DOHH2 (cell line): ENCODE results near the gene COL20A1.
"Not testable (repeated sequence)": the region's sequence is repeated elsewhere in the genome, so short reads cannot be mapped to it uniquely, and the experiment has no call there.

ENCODE experiments used
- H3F3A ChIP-seq: fragments of 200-600 bp; sonication (generic), shearing (Covaris generic); 2 replicates; pipeline ENCODE4 v1.6.0; 2016; ENCODE audit warnings: antibody characterized with exemption, mild to moderate bottlenecking; ENCODE audit not compliant: control insufficient read depth, insufficient read depth
- H3K27ac ChIP-seq: fragments of 200-600 bp; sonication (generic); 2 replicates; pipeline ENCODE4 v1.5.1; 2014; ENCODE audit warnings: low read depth, mild to moderate bottlenecking, low read length, moderate library complexity
- H3K27me3 ChIP-seq: fragments of 200-600 bp; sonication (generic); 2 replicates; pipeline ENCODE4 v1.6.1; 2014; ENCODE audit warnings: mild to moderate bottlenecking, low read length, mixed read lengths; ENCODE audit not compliant: control insufficient read depth
- H3K36me3 ChIP-seq: fragments of 200-600 bp; sonication (generic); 2 replicates; pipeline ENCODE4 v1.6.1; 2014; ENCODE audit warnings: mild to moderate bottlenecking, low read length, moderate library complexity, mixed read lengths; ENCODE audit not compliant: control insufficient read depth
- H3K4me1 ChIP-seq: fragments of 200-600 bp; sonication (generic); 2 replicates; pipeline ENCODE4 v1.6.1; 2014; ENCODE audit warnings: mild to moderate bottlenecking, low read length, mixed read lengths; ENCODE audit not compliant: control insufficient read depth
- H3K4me2 ChIP-seq: fragments of 200-600 bp; sonication (generic); 2 replicates; pipeline ENCODE4 v1.6.0; 2014; ENCODE audit warnings: mild to moderate bottlenecking, low read length, moderate library complexity
- H3K4me3 ChIP-seq: fragments of 200-600 bp; sonication (generic); 2 replicates; pipeline ENCODE4 v1.5.1; 2014; ENCODE audit warnings: mild to moderate bottlenecking, low read length, mixed read lengths
- H3K79me2 ChIP-seq: fragments of 200-600 bp; sonication (generic); 2 replicates; pipeline ENCODE4 v1.6.1; 2014; ENCODE audit warnings: mild to moderate bottlenecking, low read length, mixed read lengths; ENCODE audit not compliant: control insufficient read depth
- H3K9me2 ChIP-seq: fragments of 200-600 bp; sonication (generic); replicated peaks from 2 replicates; pipeline ENCODE4 v1.6.1; 2014; ENCODE audit warnings: mild to moderate bottlenecking, low read length, mixed read lengths; ENCODE audit not compliant: control insufficient read depth
- H3K9me3 ChIP-seq: fragments of 200-600 bp; sonication (generic); 2 replicates; pipeline ENCODE4 v1.6.1; 2014; ENCODE audit warnings: antibody characterized with exemption, low read length, mixed read lengths; ENCODE audit not compliant: control insufficient read depth, insufficient read depth
- H4K20me1 ChIP-seq: fragments of 200-600 bp; sonication (generic); 2 replicates; pipeline ENCODE4 v1.6.0; 2014; ENCODE audit warnings: low read depth, mild to moderate bottlenecking, antibody characterized with exemption, low read length, moderate library complexity; ENCODE audit not compliant: control insufficient read depth, insufficient read depth
- EZH2phosphoT487 ChIP-seq: fragments of 200-600 bp; sonication (generic); IDR thresholded peaks from 2 replicates; pipeline ENCODE4 v1.6.1; 2017; ENCODE audit warnings: borderline replicate concordance, mild to moderate bottlenecking, antibody characterized with exemption, low read length, moderate library complexity, mixed read lengths
- TF ChIP-seq, protein P1 (sequence below): fragments of 200-600 bp; sonication (generic); IDR thresholded peaks from one replicate; pipeline ENCODE4 v1.5.1; 2014; ENCODE audit warnings: antibody characterized with exemption, mild to moderate bottlenecking, low read depth, low read length; ENCODE audit not compliant: poor library complexity, severe bottlenecking

Gene COL20A1

DNA sequence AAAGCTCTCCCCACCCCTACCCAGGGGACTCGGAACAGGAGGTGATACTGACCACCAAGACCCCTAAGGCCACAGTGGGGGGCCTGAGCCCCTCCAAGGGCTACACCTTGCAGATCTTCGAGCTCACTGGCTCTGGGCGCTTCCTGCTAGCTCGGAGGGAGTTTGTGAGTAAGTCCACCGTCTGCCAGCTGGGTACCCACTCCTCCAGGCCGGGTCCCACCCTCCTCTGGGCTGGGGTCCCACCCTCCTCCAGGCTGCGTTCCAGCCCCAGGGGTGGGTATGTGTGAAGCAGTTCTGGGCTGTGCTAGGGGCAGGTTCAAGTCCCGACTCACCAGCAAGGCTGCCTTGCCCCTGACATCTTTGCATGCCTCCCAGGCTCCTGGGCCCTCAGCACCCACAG lies 12.4 kb downstream of the COL20A1 start:
- no peaks in the 10 kb centered on the region for H3F3A ChIP-seq
- H3K27me3 ChIP-seq = no peaks in the 10 kb centered on the region
- no peaks in the 10 kb centered on the region for H3K4me1 ChIP-seq
- no peak overlapping the region for H3K4me2 ChIP-seq
- H3K79me2 ChIP-seq = no peaks in the 10 kb centered on the region
- H3K9me3 ChIP-seq = peaks cover 8% of the 10 kb centered on the region; the same call in 1 of the 2 replicates
- H3K27ac ChIP-seq = no peak overlapping the region
- H3K4me3 ChIP-seq = no peak overlapping the region
- no peaks in the 10 kb centered on the region for H3K9me2 ChIP-seq
- no peaks in the 10 kb centered on the region for H4K20me1 ChIP-seq
- TF ChIP-seq, protein P1, sequence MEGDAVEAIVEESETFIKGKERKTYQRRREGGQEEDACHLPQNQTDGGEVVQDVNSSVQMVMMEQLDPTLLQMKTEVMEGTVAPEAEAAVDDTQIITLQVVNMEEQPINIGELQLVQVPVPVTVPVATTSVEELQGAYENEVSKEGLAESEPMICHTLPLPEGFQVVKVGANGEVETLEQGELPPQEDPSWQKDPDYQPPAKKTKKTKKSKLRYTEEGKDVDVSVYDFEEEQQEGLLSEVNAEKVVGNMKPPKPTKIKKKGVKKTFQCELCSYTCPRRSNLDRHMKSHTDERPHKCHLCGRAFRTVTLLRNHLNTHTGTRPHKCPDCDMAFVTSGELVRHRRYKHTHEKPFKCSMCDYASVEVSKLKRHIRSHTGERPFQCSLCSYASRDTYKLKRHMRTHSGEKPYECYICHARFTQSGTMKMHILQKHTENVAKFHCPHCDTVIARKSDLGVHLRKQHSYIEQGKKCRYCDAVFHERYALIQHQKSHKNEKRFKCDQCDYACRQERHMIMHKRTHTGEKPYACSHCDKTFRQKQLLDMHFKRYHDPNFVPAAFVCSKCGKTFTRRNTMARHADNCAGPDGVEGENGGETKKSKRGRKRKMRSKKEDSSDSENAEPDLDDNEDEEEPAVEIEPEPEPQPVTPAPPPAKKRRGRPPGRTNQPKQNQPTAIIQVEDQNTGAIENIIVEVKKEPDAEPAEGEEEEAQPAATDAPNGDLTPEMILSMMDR = no peak
- TF ChIP-seq EZH2phosphoT487 = no peak
- H3K36me3 ChIP-seq = no peaks in the 10 kb centered on the region

DNA sequence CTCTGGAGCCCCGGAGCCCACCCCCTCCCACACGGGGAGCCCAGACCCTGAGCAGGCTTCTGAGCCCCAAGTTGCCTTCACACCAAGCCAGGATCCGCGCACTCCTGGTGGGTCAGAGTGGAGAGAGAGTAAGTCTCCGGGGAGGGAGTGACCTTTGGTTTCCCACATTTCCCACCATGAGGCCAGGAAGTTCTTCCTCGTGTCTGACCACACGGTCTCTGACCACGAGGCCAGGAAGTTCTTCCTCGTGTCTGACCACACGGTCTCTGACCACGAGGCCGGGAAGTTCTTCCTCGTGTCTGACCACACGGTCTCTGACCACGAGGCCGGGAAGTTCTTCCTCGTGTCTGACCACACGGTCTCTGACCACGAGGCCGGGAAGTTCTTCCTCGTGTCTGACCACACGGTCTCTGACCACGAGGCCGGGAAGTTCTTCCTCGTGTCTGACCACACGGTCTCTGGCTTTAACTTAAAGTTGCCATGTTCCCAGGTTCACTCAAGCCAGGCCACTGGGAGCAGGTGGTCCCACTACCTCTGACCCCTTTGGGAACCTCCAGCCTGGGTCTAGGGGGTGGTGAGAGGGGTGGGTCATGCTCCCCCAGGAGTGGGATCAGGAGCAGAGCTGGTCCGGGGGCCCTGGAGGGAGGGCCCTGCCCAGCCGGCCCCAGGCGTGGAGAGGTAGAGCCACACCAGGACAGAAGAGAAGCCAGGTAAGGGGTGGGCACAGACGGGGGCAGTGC lies 13.1 kb downstream of the COL20A1 start:
- not testable (repeated sequence) for H3K27me3 ChIP-seq

DNA sequence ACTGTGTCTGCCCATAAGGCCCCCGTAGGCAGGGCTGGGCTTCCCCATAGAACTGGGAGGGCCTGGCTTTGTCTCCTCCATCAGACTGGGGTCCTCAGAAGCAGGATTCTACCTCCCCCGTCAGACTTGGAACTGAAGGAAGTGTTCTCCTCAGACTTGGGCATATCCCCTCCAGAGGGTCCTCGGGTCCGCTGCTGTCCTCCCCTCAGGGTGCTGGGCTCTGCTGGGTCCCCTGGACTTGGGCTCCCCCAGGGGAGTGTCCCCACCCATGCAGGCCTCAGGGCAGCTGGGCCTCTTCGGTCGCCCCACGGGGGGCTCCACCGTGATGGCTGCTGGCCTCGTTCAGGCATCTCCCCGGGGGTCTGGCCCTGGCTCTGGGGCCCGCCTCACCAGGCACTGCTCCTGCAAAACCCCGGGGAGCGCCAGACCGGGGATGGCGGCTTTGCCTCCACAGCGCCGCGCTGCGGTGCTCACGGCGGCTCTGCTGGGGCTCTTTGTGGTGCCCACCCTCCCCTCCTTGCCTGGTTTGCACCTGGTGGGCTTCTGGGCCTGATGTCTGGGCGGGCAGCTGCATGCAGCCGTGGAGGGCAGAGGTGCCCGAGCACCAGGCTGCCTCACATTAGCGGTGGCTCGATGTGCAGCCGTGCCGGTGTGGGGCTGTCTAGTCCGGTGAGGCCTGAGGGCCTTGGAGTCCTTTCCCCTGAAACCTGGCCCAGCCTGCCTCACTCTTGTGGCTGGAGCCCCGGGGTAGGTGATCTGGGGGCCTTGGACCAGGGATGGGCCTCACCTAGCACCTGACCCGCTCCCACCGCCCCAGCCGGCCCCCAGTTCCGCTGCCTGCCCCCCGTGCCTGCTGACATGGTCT lies 13.9 kb downstream of the COL20A1 start:
- Histone ChIP-seq H3F3A (no peaks in the 10 kb centered on the region), H3K4me2 (no peak overlapping the region), H3K79me2 (no peaks in the 10 kb centered on the region), H3K9me2 (no peaks in the 10 kb centered on the region), H3K27me3 (no peaks in the 10 kb centered on the region), H3K9me3 (peaks cover 8% of the 10 kb centered on the region; the same call in 1 of the 2 replicates), H3K36me3 (no peaks in the 10 kb centered on the region), H3K27ac (no peak overlapping the region), H4K20me1 (no peaks in the 10 kb centered on the region), H3K4me3 (no peak overlapping the region), H3K4me1 (no peaks in the 10 kb centered on the region)
- no peak for TF ChIP-seq EZH2phosphoT487
- TF ChIP-seq, protein P1 = no peak

More for the DNA sequence above, 13.1 kb downstream of the COL20A1 start:
- not testable (repeated sequence) for H3F3A ChIP-seq, H3K27ac ChIP-seq, H3K79me2 ChIP-seq, H3K4me3 ChIP-seq, H3K4me1 ChIP-seq, H3K9me2 ChIP-seq, H4K20me1 ChIP-seq, H3K36me3 ChIP-seq, H3K4me2 ChIP-seq, H3K9me3 ChIP-seq
